Transverse colon (tissue), 4 donors: ENCODE measurements around the gene ADM. TPM values are rescaled to one million over a fixed set of nuclear protein-coding genes. Genes with fewer than 3 reads are reported as not detected.

ENCODE experiments used
- DNase-seq: peaks from one replicate; pipeline ENCODE4 v3.0.0-alpha.2; 2019
- H3K27ac ChIP-seq, 4 donors: fragments of 200-600 bp; sonication (generic); 2 replicates each; pipeline ENCODE4 v1.5.1; 2016 to 2018; ENCODE audit warnings: inconsistent platforms in 4 of 4
- H3K27me3 ChIP-seq: fragments of 200-600 bp; sonication (generic); 2 replicates; pipeline ENCODE4 v1.5.1; 2017; ENCODE audit warnings: inconsistent platforms
- H3K36me3 ChIP-seq, 4 donors: fragments of 200-600 bp; sonication (generic); 2 replicates each; pipeline ENCODE4 v1.5.1; 2017 to 2019; ENCODE audit warnings: inconsistent platforms in 4 of 4
- H3K4me1 ChIP-seq, 4 donors: fragments of 200-600 bp; sonication (generic); 2 replicates each; pipeline ENCODE4 v1.5.1; 2017 to 2020; ENCODE audit warnings: inconsistent platforms in 4 of 4
- H3K4me3 ChIP-seq, 4 donors: fragments of 200-600 bp; sonication (generic); 1 replicate in 1 of 4; 2 replicates in 3 of 4; pipeline versions ENCODE4 v1.5.1 to v1.6.1; 2017 to 2019; ENCODE audit warnings: inconsistent platforms in 4 of 4
- H3K9me3 ChIP-seq, 2 donors: fragments of 200-600 bp; sonication (generic); 2 replicates each; pipeline ENCODE4 v1.5.1; 2017 to 2019; ENCODE audit warnings: inconsistent platforms in 2 of 2
- CTCF ChIP-seq, 5 experiments: fragments of 200-600 bp in 3 of 5; fragments of 450-650 bp in 2 of 5; sonication (generic) in 3 of 5; IDR thresholded peaks; 1 replicate in 2 of 5; 2 replicates in 3 of 5; pipeline ENCODE4 v1.5.1; 2016 to 2017; ENCODE audit warnings: antibody characterized with exemption in 5 of 5, inconsistent platforms in 3 of 5, mild to moderate bottlenecking in 2 of 5, moderate library complexity in 1 of 5
- EP300 ChIP-seq: sonication (generic); formaldehyde crosslinking; IDR thresholded peaks from one replicate; pipeline ENCODE4 v1.6.1; 2017; ENCODE audit warnings: antibody characterized with exemption, low read depth
- POLR2A ChIP-seq: fragments of 450-650 bp; IDR thresholded peaks from one replicate; pipeline ENCODE4 v1.6.1; 2016; ENCODE audit warnings: antibody characterized with exemption, mild to moderate bottlenecking, moderate library complexity
- POLR2AphosphoS5 ChIP-seq, 3 donors: sonication (generic); formaldehyde crosslinking; IDR thresholded peaks; one replicate each; pipeline ENCODE4 v1.6.1; 2016; ENCODE audit warnings: antibody characterized with exemption in 3 of 3
- WGBS, 2 donors: methylation state at CpG; one replicate each; pipeline ENCODE4 v1.1.5; 2018; ENCODE audit warnings: low coverage in 1 of 2; 5-methylcytosine and 5-hydroxymethylcytosine counted together
- in situ Hi-C, 4 donors: fragments of 200-750 bp; cut with MboI; loops; one replicate each; pipeline versions ENCODE4 v1.15.0 to v1.15.1; 2017; ENCODE audit warnings: low sequenced_read_pairs in 3 of 4, low pct_ligation_motif_present in 1 of 4, low pct_unique_long_range_greater_than_20kb in 1 of 4
- intact Hi-C: fragments of 100-400 bp; cut with DNase I; formaldehyde crosslinking; loops from one replicate; pipeline ENCODE4 v1.15.1; 2023; ENCODE audit warnings: low total_unique reads
- total RNA-seq, 4 donors: library from RNA; depleted of rRNA; stranded (reverse); fragments of >200 nt; gene quantifications; one replicate each; pipeline ENCODE4 v1.1.0, GENCODE V29; 2016

Gene ADM, protein sequence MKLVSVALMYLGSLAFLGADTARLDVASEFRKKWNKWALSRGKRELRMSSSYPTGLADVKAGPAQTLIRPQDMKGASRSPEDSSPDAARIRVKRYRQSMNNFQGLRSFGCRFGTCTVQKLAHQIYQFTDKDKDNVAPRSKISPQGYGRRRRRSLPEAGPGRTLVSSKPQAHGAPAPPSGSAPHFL
- 100 to 1,000 TPM in 3 of 4 donors, 10 to 100 TPM in 1; 51.9 to 235 (median 157) TPM for total RNA-seq

DNA sequence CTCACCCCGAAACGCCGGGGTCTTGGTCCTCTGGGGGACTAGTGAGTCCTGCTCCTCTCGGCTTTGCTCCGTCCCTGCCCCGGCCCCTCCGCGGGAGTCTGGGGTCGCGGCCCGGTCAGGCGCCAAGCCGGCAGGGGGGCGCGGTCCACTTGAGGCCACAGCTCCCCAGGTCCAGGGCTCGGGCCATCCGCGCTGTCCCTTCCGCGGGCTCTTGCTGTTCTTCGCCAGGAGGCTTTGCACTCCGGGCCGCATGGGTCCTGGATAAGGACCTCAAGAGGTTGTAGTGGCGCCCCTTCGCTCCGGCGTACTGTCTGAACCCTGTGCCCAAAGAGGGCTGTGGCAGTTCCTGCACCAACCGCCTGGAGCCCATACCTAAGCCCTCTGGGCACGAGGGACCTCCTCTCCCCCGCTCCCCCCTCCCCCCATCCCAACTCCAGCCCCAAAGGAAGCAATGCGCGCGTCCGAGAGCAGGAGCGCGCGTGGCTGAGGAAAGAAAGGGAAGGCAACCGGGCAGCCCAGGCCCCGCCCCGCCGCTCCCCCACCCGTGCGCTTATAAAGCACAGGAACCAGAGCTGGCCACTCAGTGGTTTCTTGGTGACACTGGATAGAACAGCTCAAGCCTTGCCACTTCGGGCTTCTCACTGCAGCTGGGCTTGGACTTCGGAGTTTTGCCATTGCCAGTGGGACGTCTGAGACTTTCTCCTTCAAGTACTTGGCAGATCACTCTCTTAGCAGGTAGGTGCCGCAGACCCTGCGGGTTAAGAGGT, at the start of gene ADM:
ADM (plus strand) TSS at position 579 of the 767 bp plus-strand sequence. CDS start 628 bp downstream, outside the sequence.
- Histone ChIP-seq H3K27ac (peak within 1 kb of the TSS; percentile 90 to 96 (median 92)), H3K4me1 (peaks cover 13 to 56% (median 43%) of the 10 kb centered on the region in 4 donors), H3K4me3 (peak within 1 kb of the TSS; percentile 48 to 74 (median 60)), H3K9me3 (no peaks in the 10 kb centered on the region), H3K36me3 (no peaks in the 10 kb centered on the region), H3K27me3 (peaks cover 3% of the 10 kb centered on the region)
- WGBS, 2 donors: 0 to 1% methylated on average over 4 to 42 of the region's 48 CpGs
- in situ Hi-C loops (loop anchor here in 3 of 4 donors (25.0 kb wide), 2 partner anchors 442 to 542 kb away; no protein-coding TSS in a partner anchor), intact Hi-C loops (loop anchor here (5.0 to 10.0 kb wide), 3 partner anchors 97 to 547 kb away; no protein-coding TSS in a partner anchor)
- TF ChIP-seq EP300 (no peak), CTCF (IDR thresholded peaks at IDR 0.05) (peak; percentile 48 to 78 (median 63)), POLR2AphosphoS5 (IDR thresholded peaks at IDR 0.05) (peak; percentile 98 to 99 (median 99)), POLR2A (peak; percentile 98)
- DNase-seq: peak; percentile 93

- WGBS, 2 donors: 67 to 72% methylated on average over 3 of the region's 3 CpGs
Measured at GRCh38 chr11:10255388-10256125, 49.3 kb upstream of the ADM start.

DNA sequence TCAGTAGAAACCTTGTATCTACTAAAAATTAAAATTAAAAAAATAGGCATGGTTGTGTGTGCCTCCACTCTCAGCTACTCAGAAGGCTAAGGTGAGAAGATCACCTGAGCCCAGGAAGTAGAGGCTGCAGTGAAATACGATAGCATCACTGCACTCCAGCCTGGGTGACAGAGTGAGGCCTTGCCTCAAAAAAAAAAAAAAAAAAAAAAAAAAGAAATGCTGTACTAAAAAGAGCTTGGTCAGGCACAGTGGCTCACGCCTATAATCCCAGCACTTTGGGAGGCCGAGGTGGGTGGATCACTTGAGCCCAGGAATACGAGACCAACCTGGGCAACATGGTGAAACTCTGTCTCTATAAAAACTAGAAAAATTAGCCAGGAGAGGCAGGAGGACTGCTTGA, 47.4 kb upstream of the ADM start:
- intact Hi-C loops (no loop called here), in situ Hi-C loops (no loop called here)
- TF ChIP-seq POLR2AphosphoS5 (IDR thresholded peaks at IDR 0.05) (no peak), POLR2A (no peak), EP300 (no peak), CTCF (IDR thresholded peaks at IDR 0.05) (no peak)
- Histone ChIP-seq H3K4me1 (peaks cover 0 to 11% (median 0%) of the 10 kb centered on the region in 4 donors), H3K9me3 (no peaks in the 10 kb centered on the region), H3K27ac (no peak overlapping the region), H3K4me3 (no peak overlapping the region), H3K27me3 (no peaks in the 10 kb centered on the region), H3K36me3 (no peaks in the 10 kb centered on the region)
- DNase-seq: no peak
- 80 to 97% methylated on average over 3 to 4 of the region's 4 CpGs for WGBS, 2 donors

More at GRCh38 chr11:10255388-10256125, 49.3 kb upstream of the ADM start:
- Histone ChIP-seq H3K4me1 (peaks cover 0 to 11% (median 0%) of the 10 kb centered on the region in 4 donors), H3K27me3 (no peaks in the 10 kb centered on the region), H3K9me3 (no peaks in the 10 kb centered on the region), H3K27ac (no peak overlapping the region), H3K4me3 (no peak overlapping the region), H3K36me3 (no peaks in the 10 kb centered on the region)
- intact Hi-C loops: no loop called here
- in situ Hi-C loops: no loop called here
- TF ChIP-seq EP300: no peak
- TF ChIP-seq CTCF (IDR thresholded peaks at IDR 0.05): no peak
- TF ChIP-seq POLR2A: no peak
- TF ChIP-seq POLR2AphosphoS5 (IDR thresholded peaks at IDR 0.05): no peak
- no peak for DNase-seq

DNA sequence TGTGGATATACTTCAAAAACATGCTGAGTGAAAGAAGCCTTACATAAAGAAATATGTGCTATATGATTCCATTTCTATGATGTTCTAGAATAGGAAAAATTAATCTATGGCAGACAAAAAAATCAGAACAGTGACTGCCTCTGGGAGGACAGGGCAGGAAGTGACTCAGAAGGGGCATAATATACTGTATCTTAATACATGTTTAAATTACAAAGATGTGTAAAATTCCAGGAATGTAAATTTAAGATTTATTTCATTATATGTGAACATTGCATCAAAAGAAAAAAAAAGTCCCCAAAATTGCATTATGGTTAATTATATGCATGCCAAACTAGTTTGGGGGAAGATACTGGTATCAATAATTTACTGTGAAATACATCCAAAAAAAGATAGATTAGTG, 43.1 kb upstream of the ADM start:
- TF ChIP-seq EP300: no peak
- TF ChIP-seq POLR2AphosphoS5 (IDR thresholded peaks at IDR 0.05): no peak
- no peak for TF ChIP-seq POLR2A
- TF ChIP-seq CTCF (IDR thresholded peaks at IDR 0.05): no peak
- Histone ChIP-seq H3K9me3 (no peaks in the 10 kb centered on the region), H3K27ac (no peak overlapping the region), H3K36me3 (no peaks in the 10 kb centered on the region), H3K4me3 (no peak overlapping the region), H3K27me3 (no peaks in the 10 kb centered on the region), H3K4me1 (no peaks in the 10 kb centered on the region)
- intact Hi-C loops (no loop called here), in situ Hi-C loops (no loop called here)
- no peak for DNase-seq
